GM12878 (cell line): ENCODE data around the gene MCRIP2. TPM values are rescaled to one million over a fixed set of nuclear protein-coding genes. Genes with fewer than 3 reads are reported as not detected.

Experiments used
- ATAC-seq: fragments of 200-7000 bp; cut with Tn5 transposase; 3 replicates; pipeline ENCODE4 v1.9.1; 2020; ENCODE audit warnings: mild to moderate bottlenecking, moderate library complexity
- BruUV-seq: library from RNA; stranded (reverse); fragments of 400-500 nt; replicated peaks from 2 replicates; lab custom pipeline; 2021; lab: Mats Ljungman, UMichigan
- CTCF ChIA-PET: fragments of 300-600 bp; sonication (Branson Sonifier 250); formaldehyde crosslinking; extraction: SDS; loops from one replicate; lab custom pipeline; 2021; ENCODE audit warnings: inconsistent platforms; lab: Yijun Ruan, JAX
- POLR2A ChIA-PET: fragments of 350-600 bp; formaldehyde crosslinking; extraction: SDS; loops from one replicate; lab custom pipeline; 2021; ENCODE audit warnings: inconsistent platforms; lab: Charles Lee
- RAD21 ChIA-PET: fragments of 300-600 bp; sonication (Branson Sonifier 250); formaldehyde crosslinking; loops from one replicate; lab custom pipeline; 2023; ENCODE audit warnings: antibody characterized with exemption; ENCODE audit not compliant: unreplicated experiment; lab: Charles Lee
- SMC1A ChIA-PET: fragments of 300-600 bp; sonication (Branson Sonifier 250); formaldehyde crosslinking; loops from one replicate; lab custom pipeline; 2023; ENCODE audit not compliant: unreplicated experiment, uncharacterized antibody; lab: Charles Lee
- DNase-seq: peaks from one replicate; pipeline ENCODE4 v3.0.0-alpha.2; 2011; ENCODE audit warnings: low read depth, low spot score
- FAIRE-seq: peaks from 3 replicates; lab custom pipeline; 2011; peaks lifted over from hg19 to GRCh38; lab: Jason Lieb, UNC
- H2AFZ ChIP-seq: 2 replicates; pipeline ENCODE4 v1.6.0; 2011; ENCODE audit warnings: low read depth, low read length, control low read depth; ENCODE audit not compliant: control insufficient read depth
- H3K27ac ChIP-seq: 2 replicates; pipeline ENCODE4 v1.5.1; 2011; ENCODE audit warnings: control low read depth; ENCODE audit not compliant: control insufficient read depth, insufficient read depth
- H3K27me3 ChIP-seq, 2 experiments: replicated peaks in 1 of 2; 2 replicates each; pipeline versions ENCODE4 v1.6.0 to v1.6.1; 2011; ENCODE audit warnings: low read length in 1 of 2; ENCODE audit not compliant: control insufficient read depth in 2 of 2, insufficient read depth in 2 of 2
- H3K36me3 ChIP-seq, 2 experiments: 2 replicates each; pipeline ENCODE4 v1.5.1; 2011; ENCODE audit warnings: low read length in 1 of 2; ENCODE audit not compliant: control insufficient read depth in 2 of 2, insufficient read depth in 2 of 2
- H3K4me1 ChIP-seq: 2 replicates; pipeline ENCODE4 v1.6.1; 2011; ENCODE audit warnings: mild to moderate bottlenecking, low read length, moderate library complexity, mixed read lengths; ENCODE audit not compliant: control insufficient read depth, insufficient read depth
- H3K4me2 ChIP-seq: 2 replicates; pipeline ENCODE4 v1.6.0; 2011; ENCODE audit warnings: control low read depth; ENCODE audit not compliant: control insufficient read depth, insufficient read depth
- H3K4me3 ChIP-seq: fragments of 200-600 bp; sonication (generic); 2 replicates; pipeline ENCODE4 v1.5.1; 2016
- H3K79me2 ChIP-seq: 2 replicates; pipeline ENCODE4 v1.6.0; 2011; ENCODE audit warnings: low read length; ENCODE audit not compliant: control insufficient read depth, insufficient read depth
- H3K9ac ChIP-seq: 2 replicates; pipeline ENCODE4 v1.8.0; 2011; ENCODE audit warnings: low read length, control low read depth, mixed read lengths; ENCODE audit not compliant: control insufficient read depth, insufficient read depth
- H3K9me3 ChIP-seq: replicated peaks from 3 replicates; pipeline ENCODE4 v1.5.1; 2011; ENCODE audit warnings: mild to moderate bottlenecking, low read length; ENCODE audit not compliant: control insufficient read depth, insufficient read depth
- H4K20me1 ChIP-seq: 2 replicates; pipeline ENCODE4 v1.6.0; 2011; ENCODE audit not compliant: control insufficient read depth, insufficient read depth
- BMI1 ChIP-seq: fragments of 450-650 bp; IDR thresholded peaks from 2 replicates; pipeline ENCODE4 v1.6.1; 2016; ENCODE audit warnings: mild to moderate bottlenecking, moderate library complexity, borderline replicate concordance
- CBX5 ChIP-seq: sonication (generic); IDR thresholded peaks from 2 replicates; pipeline ENCODE4 v1.6.1; 2016; ENCODE audit warnings: low read depth, moderate library complexity, mild to moderate bottlenecking, inconsistent platforms
- CHD2 ChIP-seq: IDR thresholded peaks from 2 replicates; pipeline ENCODE4 v1.6.1; 2011; ENCODE audit warnings: low read depth, low read length, improper control_type of control experiment, borderline replicate concordance
- CHD4 ChIP-seq: fragments of 200-600 bp; sonication (generic); IDR thresholded peaks from 2 replicates; pipeline ENCODE4 v1.6.1; 2016; ENCODE audit warnings: mild to moderate bottlenecking
- DPF2 ChIP-seq: fragments of 450-650 bp; IDR thresholded peaks from 2 replicates; pipeline ENCODE4 v1.6.1; 2017; ENCODE audit warnings: mild to moderate bottlenecking
- ETV6 ChIP-seq, 2 experiments: fragments of 450-650 bp in 1 of 2; IDR thresholded peaks in 1 of 2; conservative IDR thresholded peaks in 1 of 2; 2 replicates each; pipeline ENCODE4 v1.6.1; 2014; ENCODE audit warnings: antibody characterized with exemption in 1 of 2, borderline replicate concordance in 1 of 2, low read depth in 1 of 2, mild to moderate bottlenecking in 1 of 2, moderate library complexity in 1 of 2
- GATAD2B ChIP-seq: fragments of 450-650 bp; conservative IDR thresholded peaks from 2 replicates; pipeline ENCODE4 v1.6.1; 2017; ENCODE audit warnings: low read depth, mild to moderate bottlenecking, moderate library complexity
- IKZF2 ChIP-seq, 2 experiments: fragments of 450-650 bp; IDR thresholded peaks; 2 replicates each; pipeline ENCODE4 v1.6.1; 2017; ENCODE audit warnings: mild to moderate bottlenecking in 2 of 2, moderate library complexity in 2 of 2
- KLF5 ChIP-seq: fragments of 450-650 bp; IDR thresholded peaks from 2 replicates; pipeline ENCODE4 v1.6.1; 2014; ENCODE audit warnings: mild to moderate bottlenecking; ENCODE audit not compliant: partially characterized antibody
- MEF2B ChIP-seq: fragments of 450-650 bp; IDR thresholded peaks from 2 replicates; pipeline ENCODE4 v1.6.1; 2018; ENCODE audit warnings: mild to moderate bottlenecking, moderate library complexity; ENCODE audit not compliant: partially characterized antibody, poor library complexity, severe bottlenecking
- POU2F2 ChIP-seq: IDR thresholded peaks from 3 replicates; pipeline ENCODE4 v1.6.1; 2011; ENCODE audit warnings: low read depth, mild to moderate bottlenecking, low read length, borderline replicate concordance
- RFX5 ChIP-seq: IDR thresholded peaks from 2 replicates; pipeline ENCODE4 v1.6.1; 2011; ENCODE audit warnings: low read depth, low read length, improper control_type of control experiment
- SP1 ChIP-seq: IDR thresholded peaks from one replicate; pipeline ENCODE4 v1.6.1; 2011; ENCODE audit warnings: low read depth, low read length
- SREBF1 ChIP-seq: IDR thresholded peaks from 2 replicates; pipeline ENCODE4 v1.6.1; 2012; ENCODE audit warnings: mild to moderate bottlenecking, low read length
- ZNF384 ChIP-seq: IDR thresholded peaks from 2 replicates; pipeline ENCODE4 v1.6.1; 2012; ENCODE audit warnings: low read depth, mild to moderate bottlenecking, low read length, improper control_type of control experiment, borderline replicate concordance
- WGBS: methylation state at CpG from one replicate; pipeline ENCODE4 v1.1.6; 2016; ENCODE audit warnings: low lambda C conversion rate; ENCODE audit not compliant: insufficient replicate concordance, insufficient coverage; ENCODE audit errors: missing lambda C conversion rate; 5-methylcytosine and 5-hydroxymethylcytosine counted together
- in situ Hi-C: fragments of 300-500 bp; cut with MboI; formaldehyde crosslinking; loops from 9 replicates; pipeline ENCODE4 v1.14.3; 2018; ENCODE audit warnings: mixed read lengths
- intact Hi-C: fragments of 100-400 bp; cut with micrococcal nuclease; formaldehyde crosslinking; loops from one replicate; pipeline ENCODE4 v1.14.2; 2022; ENCODE audit not compliant: unreplicated experiment
- polyA plus RNA-seq, 11 experiments: library from polyadenylated mRNA; depleted of rRNA in 4 of 11; unstranded in 6 of 11; stranded (reverse) in 5 of 11; fragments of >200 nt; fragmentation: Nextera tagmentation in 4 of 11; fragmentation: Illumina TruSeq in 1 of 11; extraction: Ambion mirVana in 4 of 11; extraction: Trizol in 1 of 11; gene quantifications; 1 replicate in 1 of 11; 2 replicates in 10 of 11; pipeline versions ENCODE4 v1.2.1 to v1.2.3, GENCODE V29; 2011 to 2016; ENCODE audit warnings: inconsistent platforms in 2 of 11, missing spikeins in 2 of 11, low read depth in 1 of 11
- total RNA-seq, 4 experiments: library from RNA; depleted of rRNA in 3 of 4; stranded (reverse); fragments of >200 nt in 3 of 4; fragmentation: Illumina TruSeq in 1 of 4; extraction: Trizol in 1 of 4; gene quantifications; 2 replicates each; pipeline versions ENCODE4 v1.2.1 to v1.2.3, GENCODE V29; 2013 to 2021
- TF ChIP-seq, protein P1 (sequence below): IDR thresholded peaks from 2 replicates; pipeline ENCODE4 v1.6.1; 2011; ENCODE audit warnings: low read depth, mild to moderate bottlenecking, low read length, moderate library complexity, borderline replicate concordance; ENCODE audit errors: extremely low read depth
- TF ChIP-seq, protein P2 (sequence below): fragments of 150-350 bp; IDR thresholded peaks from 2 replicates; pipeline ENCODE4 v1.6.1; 2016; ENCODE audit warnings: low read depth, low read length

The MCRIP2 gene
- total and polyA plus RNA-seq, 10 of the 15 experiments (the other 5 are each of a cell fraction or from before 2014, with no cell fraction given) = 0.19 to 93.1 (median 57.9) TPM

DNA sequence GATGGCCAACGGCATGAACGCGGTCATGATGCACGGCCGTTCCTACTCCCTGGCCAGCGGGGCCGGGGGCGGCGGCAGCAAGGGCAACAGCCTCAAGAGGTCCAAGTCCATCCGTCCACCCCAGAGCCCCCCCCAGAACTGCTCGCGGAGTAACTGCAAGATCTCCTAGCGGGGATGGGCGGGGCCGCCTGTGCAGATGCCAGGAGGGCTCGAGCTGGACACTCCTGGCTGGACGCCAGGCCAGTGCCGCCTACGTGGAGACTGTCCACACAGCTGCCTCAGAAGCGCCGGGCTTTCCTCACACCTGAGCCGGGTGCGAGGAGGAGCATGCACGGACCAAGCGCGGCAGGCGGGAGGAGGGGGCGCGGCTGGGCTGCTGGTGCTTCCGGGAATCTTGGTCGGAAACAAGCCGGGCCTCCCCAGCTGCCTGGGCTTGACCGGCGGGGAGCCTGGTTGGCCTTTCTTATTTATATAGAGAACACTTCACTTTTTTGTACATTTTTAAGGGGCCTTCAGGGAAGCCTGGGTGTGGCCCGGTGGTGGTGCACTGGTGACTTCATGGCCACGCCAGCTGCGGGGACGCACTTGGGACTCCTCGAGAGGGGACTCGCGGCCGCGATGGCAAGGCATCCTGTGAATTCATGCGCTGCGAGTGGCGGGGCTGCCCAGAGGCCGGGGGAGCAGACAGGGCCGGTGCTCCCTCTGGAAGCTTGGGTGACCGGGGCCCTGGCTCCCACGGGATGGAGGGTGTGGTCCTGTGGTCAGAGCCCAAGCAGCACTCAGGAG, 14.0 kb upstream of the MCRIP2 start:
- in situ Hi-C loops (no loop called here), intact Hi-C loops (no loop called here)
- RAD21 ChIA-PET = no interaction called here
- no peak overlapping the region for H3K9ac ChIP-seq
- CTCF ChIA-PET = no interaction called here
- H4K20me1 ChIP-seq = no peaks in the 10 kb centered on the region; the same call in 1 of the 2 replicates
- no peaks in the 10 kb centered on the region; a peak in 1 of 4 replicates for H3K36me3 ChIP-seq
- H3K4me1 ChIP-seq = no peaks in the 10 kb centered on the region
- DNase-seq = no peak
- no peak overlapping the region for H2AFZ ChIP-seq
- WGBS = 92% methylated on average over 39 of the region's 50 CpGs
- H3K9me3 ChIP-seq = no peaks in the 10 kb centered on the region
- no peak overlapping the region for H3K4me3 ChIP-seq
- SMC1A ChIA-PET = no interaction called here
- TF ChIP-seq CHD2 = no peak
- no peak for TF ChIP-seq CBX5
- TF ChIP-seq MEF2B = no peak
- TF ChIP-seq BMI1 = no peak
- no peak for TF ChIP-seq POU2F2
- no peak for TF ChIP-seq IKZF2 (IDR thresholded peaks at IDR 0.05)
- no peak for TF ChIP-seq ETV6 (conservative IDR thresholded peaks at IDR 0.05 in 1 of 2, IDR thresholded peaks at IDR 0.05 in 1 of 2; ENCODE audit: borderline replicate concordance in 1 of 2, low read depth in 1 of 2)
- TF ChIP-seq SREBF1 = no peak
- no peak for TF ChIP-seq SP1
- TF ChIP-seq, protein P1, sequence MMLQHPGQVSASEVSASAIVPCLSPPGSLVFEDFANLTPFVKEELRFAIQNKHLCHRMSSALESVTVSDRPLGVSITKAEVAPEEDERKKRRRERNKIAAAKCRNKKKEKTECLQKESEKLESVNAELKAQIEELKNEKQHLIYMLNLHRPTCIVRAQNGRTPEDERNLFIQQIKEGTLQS = no peak
- TF ChIP-seq, protein P2, sequence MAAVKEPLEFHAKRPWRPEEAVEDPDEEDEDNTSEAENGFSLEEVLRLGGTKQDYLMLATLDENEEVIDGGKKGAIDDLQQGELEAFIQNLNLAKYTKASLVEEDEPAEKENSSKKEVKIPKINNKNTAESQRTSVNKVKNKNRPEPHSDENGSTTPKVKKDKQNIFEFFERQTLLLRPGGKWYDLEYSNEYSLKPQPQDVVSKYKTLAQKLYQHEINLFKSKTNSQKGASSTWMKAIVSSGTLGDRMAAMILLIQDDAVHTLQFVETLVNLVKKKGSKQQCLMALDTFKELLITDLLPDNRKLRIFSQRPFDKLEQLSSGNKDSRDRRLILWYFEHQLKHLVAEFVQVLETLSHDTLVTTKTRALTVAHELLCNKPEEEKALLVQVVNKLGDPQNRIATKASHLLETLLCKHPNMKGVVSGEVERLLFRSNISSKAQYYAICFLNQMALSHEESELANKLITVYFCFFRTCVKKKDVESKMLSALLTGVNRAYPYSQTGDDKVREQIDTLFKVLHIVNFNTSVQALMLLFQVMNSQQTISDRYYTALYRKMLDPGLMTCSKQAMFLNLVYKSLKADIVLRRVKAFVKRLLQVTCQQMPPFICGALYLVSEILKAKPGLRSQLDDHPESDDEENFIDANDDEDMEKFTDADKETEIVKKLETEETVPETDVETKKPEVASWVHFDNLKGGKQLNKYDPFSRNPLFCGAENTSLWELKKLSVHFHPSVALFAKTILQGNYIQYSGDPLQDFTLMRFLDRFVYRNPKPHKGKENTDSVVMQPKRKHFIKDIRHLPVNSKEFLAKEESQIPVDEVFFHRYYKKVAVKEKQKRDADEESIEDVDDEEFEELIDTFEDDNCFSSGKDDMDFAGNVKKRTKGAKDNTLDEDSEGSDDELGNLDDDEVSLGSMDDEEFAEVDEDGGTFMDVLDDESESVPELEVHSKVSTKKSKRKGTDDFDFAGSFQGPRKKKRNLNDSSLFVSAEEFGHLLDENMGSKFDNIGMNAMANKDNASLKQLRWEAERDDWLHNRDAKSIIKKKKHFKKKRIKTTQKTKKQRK = no peak
- TF ChIP-seq GATAD2B = no peak
- no peak for TF ChIP-seq CHD4
- no peak for TF ChIP-seq DPF2
- TF ChIP-seq ZNF384 = no peak
- TF ChIP-seq KLF5 = no peak
- no peak for TF ChIP-seq RFX5
- H3K4me2 ChIP-seq = no peak overlapping the region
- H3K27me3 ChIP-seq = no peaks in the 10 kb centered on the region
- POLR2A ChIA-PET = no interaction called here
- H3K79me2 ChIP-seq = no peaks in the 10 kb centered on the region
- no peak for ATAC-seq
- FAIRE-seq = no peak
- BruUV-seq = no TSS peak
- H3K27ac ChIP-seq = no peak overlapping the region
